ENCODE measurements around the gene ADGRA1.

Gene ADGRA1

GRCh38 chr10:133104068-133104962 lies 16.6 kb downstream of the ADGRA1 start:
- no peak for DNase-seq (ENCODE audit: low read depth)
- no peak overlapping the region for H3K4me3 ChIP-seq (ENCODE audit: low read length)
- TF ChIP-seq, protein P1, sequence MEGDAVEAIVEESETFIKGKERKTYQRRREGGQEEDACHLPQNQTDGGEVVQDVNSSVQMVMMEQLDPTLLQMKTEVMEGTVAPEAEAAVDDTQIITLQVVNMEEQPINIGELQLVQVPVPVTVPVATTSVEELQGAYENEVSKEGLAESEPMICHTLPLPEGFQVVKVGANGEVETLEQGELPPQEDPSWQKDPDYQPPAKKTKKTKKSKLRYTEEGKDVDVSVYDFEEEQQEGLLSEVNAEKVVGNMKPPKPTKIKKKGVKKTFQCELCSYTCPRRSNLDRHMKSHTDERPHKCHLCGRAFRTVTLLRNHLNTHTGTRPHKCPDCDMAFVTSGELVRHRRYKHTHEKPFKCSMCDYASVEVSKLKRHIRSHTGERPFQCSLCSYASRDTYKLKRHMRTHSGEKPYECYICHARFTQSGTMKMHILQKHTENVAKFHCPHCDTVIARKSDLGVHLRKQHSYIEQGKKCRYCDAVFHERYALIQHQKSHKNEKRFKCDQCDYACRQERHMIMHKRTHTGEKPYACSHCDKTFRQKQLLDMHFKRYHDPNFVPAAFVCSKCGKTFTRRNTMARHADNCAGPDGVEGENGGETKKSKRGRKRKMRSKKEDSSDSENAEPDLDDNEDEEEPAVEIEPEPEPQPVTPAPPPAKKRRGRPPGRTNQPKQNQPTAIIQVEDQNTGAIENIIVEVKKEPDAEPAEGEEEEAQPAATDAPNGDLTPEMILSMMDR (conservative IDR thresholded peaks at IDR 0.05; ENCODE audit: low read depth, low read length), result no peak

DNA sequence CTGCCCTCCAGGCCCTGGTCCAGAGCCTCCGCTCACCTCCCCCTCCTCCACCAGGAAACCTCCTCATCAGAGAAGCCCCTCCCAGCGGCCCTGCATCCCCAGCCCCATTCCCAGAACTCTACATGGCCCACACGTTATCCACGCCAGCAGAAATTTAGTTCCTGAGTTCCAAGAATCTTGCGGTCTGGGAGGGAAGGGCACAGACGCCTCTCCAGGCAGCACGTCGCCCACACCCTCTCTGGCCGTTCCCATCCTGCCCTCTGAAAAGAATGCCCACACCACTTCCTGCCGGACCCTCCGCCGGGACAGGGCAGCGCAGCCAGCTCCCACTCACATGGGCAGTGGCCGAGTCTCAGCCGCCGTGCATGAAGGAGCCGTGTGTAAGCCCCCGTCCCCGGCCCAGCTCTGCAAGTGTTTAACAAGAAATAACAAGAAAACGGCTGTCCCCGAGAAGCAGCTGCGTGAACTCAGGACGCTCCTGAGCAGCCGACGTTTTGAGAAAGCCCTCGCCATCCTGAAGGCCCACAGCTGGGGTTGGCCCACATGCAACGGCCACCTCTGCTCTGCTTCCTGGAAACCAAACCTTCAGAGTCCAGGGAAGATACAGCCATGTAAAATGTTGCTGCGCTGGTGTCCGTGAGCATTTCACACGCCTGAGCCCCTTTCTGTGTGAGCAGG lies 17.4 kb downstream of the ADGRA1 start:
- H3K4me3 ChIP-seq (ENCODE audit: low read length), result no peak overlapping the region
- no peak for DNase-seq (ENCODE audit: low read depth)
- TF ChIP-seq, protein P1 (conservative IDR thresholded peaks at IDR 0.05; ENCODE audit: low read depth, low read length), result no peak

- DNase-seq (ENCODE audit: low read depth), result no peak
- TF ChIP-seq, protein P1 (conservative IDR thresholded peaks at IDR 0.05; ENCODE audit: low read depth, low read length), result no peak
- H3K4me3 ChIP-seq (ENCODE audit: low read length), result no peak overlapping the region
Observed at GRCh38 chr10:133105686-133106390, 18.1 kb downstream of the ADGRA1 start.

GRCh38 chr10:133106516-133106915 lies 18.8 kb downstream of the ADGRA1 start:
- H3K4me3 ChIP-seq (ENCODE audit: low read length), result no peak overlapping the region
- no peak for DNase-seq (ENCODE audit: low read depth)
- TF ChIP-seq, protein P1 (conservative IDR thresholded peaks at IDR 0.05; ENCODE audit: low read depth, low read length), result no peak

- TF ChIP-seq, protein P1 (conservative IDR thresholded peaks at IDR 0.05; ENCODE audit: low read depth, low read length), result no peak
- H3K4me3 ChIP-seq (ENCODE audit: low read length), result no peak overlapping the region
- DNase-seq (ENCODE audit: low read depth), result no peak
Observed at GRCh38 chr10:133107442-133107841, 19.7 kb downstream of the ADGRA1 start.

- no peak for DNase-seq (ENCODE audit: low read depth)
- no peak overlapping the region for H3K4me3 ChIP-seq (ENCODE audit: low read length)
- TF ChIP-seq, protein P1 (conservative IDR thresholded peaks at IDR 0.05; ENCODE audit: low read depth, low read length), result no peak
Observed at GRCh38 chr10:133109711-133110110, 22.0 kb downstream of the ADGRA1 start.
